WERI-Rb-1 (cell line): ENCODE results near the gene SIX1.

Experiments used
- DNase-seq: peaks from one replicate; pipeline ENCODE4 v3.0.0-alpha.2; 2020
- H3K27ac ChIP-seq: fragments of 250-450 bp; sonication (Bioruptor Pico); 2 replicates; pipeline ENCODE4 v1.5.1; 2020; ENCODE audit warnings: mild to moderate bottlenecking, moderate library complexity
- H3K27me3 ChIP-seq: fragments of 250-450 bp; sonication (Bioruptor Pico); 2 replicates; pipeline ENCODE4 v1.5.1; 2021; ENCODE audit warnings: mild to moderate bottlenecking, low read depth, moderate library complexity; ENCODE audit not compliant: insufficient read depth, severe bottlenecking
- H3K36me3 ChIP-seq: fragments of 250-450 bp; sonication (Bioruptor Pico); 2 replicates; pipeline ENCODE4 v1.5.1; 2020; ENCODE audit warnings: mild to moderate bottlenecking, moderate library complexity
- H3K4me3 ChIP-seq: 2 replicates; pipeline ENCODE4 v1.5.1; 2011; ENCODE audit warnings: low read depth, mild to moderate bottlenecking, control low read depth, low read length
- H3K9me3 ChIP-seq: fragments of 250-450 bp; sonication (Bioruptor Pico); 2 replicates; pipeline ENCODE4 v1.5.1; 2021; ENCODE audit warnings: mild to moderate bottlenecking, moderate library complexity; ENCODE audit not compliant: severe bottlenecking
- CTCF ChIP-seq: IDR thresholded peaks from 2 replicates; pipeline ENCODE4 v1.5.1; 2011; ENCODE audit warnings: low read depth, mild to moderate bottlenecking, control low read depth, inconsistent platforms, low read length

The SIX1 gene

GRCh38 chr14:60645126-60645741 is 4.0 kb downstream of the SIX1 start:
- Histone ChIP-seq H3K27ac (no peak overlapping the region), H3K27me3 (no peaks in the 10 kb centered on the region), H3K9me3 (no peaks in the 10 kb centered on the region), H3K4me3 (no peak overlapping the region), H3K36me3 (no peaks in the 10 kb centered on the region)
- TF ChIP-seq CTCF: no peak
- DNase-seq: no peak

GRCh38 chr14:60644666-60645065 is 4.6 kb downstream of the SIX1 start:
- Histone ChIP-seq H3K36me3 (no peaks in the 10 kb centered on the region), H3K9me3 (no peaks in the 10 kb centered on the region), H3K27me3 (no peaks in the 10 kb centered on the region), H3K4me3 (no peak overlapping the region), H3K27ac (no peak overlapping the region)
- TF ChIP-seq CTCF: no peak
- no peak for DNase-seq

GRCh38 chr14:60643463-60644314 is 5.6 kb downstream of the SIX1 start:
- Histone ChIP-seq H3K27ac (no peak overlapping the region), H3K27me3 (no peaks in the 10 kb centered on the region), H3K4me3 (no peak overlapping the region)

GRCh38 chr14:60643141-60643462 is 6.2 kb downstream of the SIX1 start:
- no peak for DNase-seq
- no peak for TF ChIP-seq CTCF
- Histone ChIP-seq H3K36me3 (no peaks in the 10 kb centered on the region), H3K9me3 (no peaks in the 10 kb centered on the region), H3K27ac (no peak overlapping the region), H3K27me3 (no peaks in the 10 kb centered on the region), H3K4me3 (no peak overlapping the region)

More at GRCh38 chr14:60643463-60644314, 5.6 kb downstream of the SIX1 start:
- no peak for DNase-seq
- no peaks in the 10 kb centered on the region for H3K36me3 ChIP-seq
- TF ChIP-seq CTCF: no peak
- no peaks in the 10 kb centered on the region for H3K9me3 ChIP-seq

- Histone ChIP-seq H3K27ac (no peak overlapping the region), H3K27me3 (no peaks in the 10 kb centered on the region), H3K9me3 (no peaks in the 10 kb centered on the region), H3K36me3 (no peaks in the 10 kb centered on the region), H3K4me3 (no peak overlapping the region)
- no peak for DNase-seq
- TF ChIP-seq CTCF: no peak
These were observed 6.8 kb downstream of the SIX1 start for GRCh38 chr14:60642270-60643140.
